HG02973 (cell line): ENCODE data around the gene C1orf210.

ENCODE experiments used
- ATAC-seq: cut with Tn5 transposase; IDR thresholded peaks from one replicate; pipeline ENCODE4 v1.9.1; 2021; ENCODE audit warnings: moderate library complexity; ENCODE audit not compliant: unreplicated experiment

C1orf210 gene

DNA sequence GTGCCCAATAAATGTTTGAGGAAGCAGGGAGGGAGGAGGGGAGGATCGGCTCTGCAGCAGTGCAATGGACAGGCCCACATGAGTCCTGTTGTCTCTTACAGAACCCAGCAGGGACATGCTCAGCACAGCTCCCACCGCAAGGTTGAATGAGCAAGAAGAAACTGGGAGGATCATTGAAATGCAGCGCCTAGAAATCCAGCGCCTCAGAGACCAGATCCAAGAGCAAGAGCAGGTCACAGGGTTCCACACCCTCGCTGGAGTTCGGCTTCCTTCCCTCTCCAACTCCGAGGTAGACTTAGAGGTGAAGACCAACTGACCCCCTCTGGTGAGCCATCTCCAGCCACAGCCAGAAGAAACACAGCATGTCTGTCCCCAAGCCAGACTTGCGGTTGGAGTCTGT, 31.5 kb downstream of the C1orf210 start:
- no peak for ATAC-seq

GRCh38 chr1:43253173-43253572, 32.2 kb downstream of the C1orf210 start:
- no peak for ATAC-seq

DNA sequence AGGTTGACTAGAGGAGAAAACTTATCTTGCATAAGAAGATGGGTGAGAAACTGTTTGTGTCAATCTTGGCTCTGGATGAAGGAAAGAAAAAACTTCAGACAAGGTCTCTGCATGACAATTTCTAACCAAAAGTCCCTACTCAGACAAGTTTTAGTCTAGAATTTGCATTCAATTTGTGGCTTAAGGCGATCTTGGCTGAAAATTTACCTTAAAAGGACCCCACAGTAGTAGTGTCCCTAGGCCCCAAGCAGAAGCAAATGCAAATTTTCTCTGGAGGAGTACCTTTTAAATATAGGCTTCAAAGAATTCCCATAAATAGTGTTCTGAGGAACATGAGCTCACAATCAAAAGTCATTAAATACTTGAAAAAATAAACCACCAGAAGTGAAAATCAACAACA, 33.2 kb downstream of the C1orf210 start:
- no peak for ATAC-seq

- no peak for ATAC-seq
Observed at GRCh38 chr1:43251024-43251423, 34.4 kb downstream of the C1orf210 start.

DNA sequence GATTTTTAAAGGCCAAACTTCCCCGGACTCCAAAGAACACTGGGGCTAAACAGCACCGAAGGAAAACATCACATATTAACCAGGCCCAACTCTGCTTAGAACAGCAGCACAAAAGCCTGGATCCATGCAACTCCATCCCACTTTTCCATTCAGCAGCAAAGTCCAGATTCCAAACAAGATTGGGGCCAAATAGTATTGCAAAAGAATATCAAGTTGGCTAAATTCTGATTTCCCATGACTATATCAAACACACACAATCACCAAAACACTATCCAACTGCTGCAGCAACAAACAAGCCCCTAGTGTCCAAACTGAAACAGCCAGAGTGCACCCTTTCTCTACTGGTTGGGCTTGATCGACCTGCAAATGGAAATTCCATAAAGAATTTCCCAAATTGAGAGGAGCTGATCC, 35.0 kb downstream of the C1orf210 start:
- no peak for ATAC-seq

- ATAC-seq, result no peak
Observed at GRCh38 chr1:43247256-43247921, 38.0 kb downstream of the C1orf210 start.

GRCh38 chr1:43246466-43247213, 38.7 kb downstream of the C1orf210 start:
- no peak for ATAC-seq

DNA sequence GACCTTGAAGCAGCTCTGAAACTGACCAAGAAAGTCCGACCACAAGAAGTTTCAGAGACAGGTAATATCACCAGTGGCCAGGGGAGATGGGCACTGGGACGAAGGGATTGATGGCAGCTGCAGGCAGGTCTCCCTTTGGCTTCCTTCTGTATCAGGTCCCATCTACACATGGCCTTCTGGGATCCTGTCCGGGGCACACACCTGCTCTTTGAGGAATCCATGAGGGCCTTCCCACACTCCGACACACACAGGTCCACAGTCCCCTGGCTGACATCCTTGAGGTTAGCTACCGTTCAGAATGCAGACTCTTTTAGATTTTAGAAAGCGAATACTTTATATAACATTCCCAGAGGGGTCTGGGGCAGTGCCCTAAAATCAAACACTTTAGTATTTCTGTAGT, 42.1 kb downstream of the C1orf210 start:
- ATAC-seq, result no peak

- no peak for ATAC-seq
Observed at GRCh38 chr1:43241413-43241836, 44.0 kb downstream of the C1orf210 start.

GRCh38 chr1:43239484-43239883, 45.9 kb downstream of the C1orf210 start:
- ATAC-seq, result no peak

GRCh38 chr1:43238991-43239469, 46.4 kb downstream of the C1orf210 start:
- no peak for ATAC-seq

- no peak for ATAC-seq
Observed at GRCh38 chr1:43238085-43238484, 47.3 kb downstream of the C1orf210 start.

DNA sequence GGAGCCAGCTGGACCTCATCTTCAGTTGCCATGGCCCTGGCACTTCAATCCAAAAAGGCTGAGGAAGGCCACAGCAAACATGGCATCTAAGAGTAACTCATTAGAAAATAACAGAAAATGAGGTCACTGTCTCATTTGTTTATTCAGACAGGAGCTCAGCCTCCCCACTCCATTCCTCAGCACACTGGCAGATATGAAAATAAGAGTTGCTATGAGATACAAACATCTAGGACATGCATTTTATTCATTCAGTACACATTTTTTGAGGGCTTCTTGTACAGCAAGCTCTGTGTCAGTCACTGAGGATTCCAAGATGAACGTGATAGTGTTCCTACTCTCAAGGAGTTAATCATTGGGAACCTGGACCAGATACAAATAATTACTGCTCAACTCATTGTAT, 48.3 kb downstream of the C1orf210 start:
- ATAC-seq, result no peak

DNA sequence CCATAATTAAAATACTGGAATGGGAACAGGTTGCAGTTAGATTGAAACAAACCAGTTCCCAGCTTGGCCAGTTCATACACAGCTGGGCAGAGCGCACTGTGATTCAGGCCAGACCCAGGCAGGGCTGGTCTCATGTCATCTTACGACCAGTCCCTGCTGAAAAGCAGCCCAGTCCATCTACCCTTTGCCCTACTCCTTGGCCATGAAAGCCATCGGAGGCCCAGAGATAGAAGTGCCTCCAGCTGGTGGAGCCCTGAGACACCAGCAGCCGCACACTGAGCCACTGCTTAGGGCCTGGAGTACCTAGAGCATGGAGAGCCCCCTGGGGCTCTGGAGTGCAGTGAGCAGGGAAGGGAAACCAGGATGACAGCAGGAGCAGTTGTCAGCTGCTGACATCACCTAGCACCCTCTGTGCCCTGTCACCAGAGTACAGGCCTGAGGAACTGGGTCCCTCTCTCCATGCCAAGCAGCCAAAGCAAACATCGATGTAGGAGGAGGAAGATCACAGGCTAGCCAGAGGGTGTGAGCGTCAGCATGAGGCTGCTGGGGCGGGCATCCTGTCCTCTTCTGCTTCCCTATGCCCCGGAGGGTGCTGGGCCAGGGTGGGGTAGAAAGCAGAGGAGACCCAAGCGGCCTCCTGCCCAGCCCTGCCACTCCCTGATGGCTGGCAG, 49.8 kb downstream of the C1orf210 start:
- ATAC-seq, result no peak

DNA sequence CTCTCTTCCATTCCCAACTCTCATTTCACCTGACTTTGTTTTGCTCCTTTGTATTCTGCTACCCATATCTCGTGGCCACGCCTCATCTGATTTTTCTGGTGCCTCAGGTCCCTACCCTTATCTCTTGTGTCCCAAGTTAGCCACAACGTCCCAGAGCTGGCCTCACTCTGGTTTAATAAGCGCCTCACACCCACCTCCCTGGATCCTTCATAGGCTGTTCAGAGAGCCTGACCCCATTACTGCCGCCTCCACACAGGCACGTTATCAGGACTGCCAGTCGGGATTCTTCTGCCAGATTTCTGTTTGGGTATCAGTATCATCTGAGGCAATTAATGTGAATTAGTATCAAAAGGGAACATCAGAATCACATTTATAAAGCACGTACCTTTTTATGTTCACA, 50.3 kb downstream of the C1orf210 start:
- ATAC-seq, result no peak

DNA sequence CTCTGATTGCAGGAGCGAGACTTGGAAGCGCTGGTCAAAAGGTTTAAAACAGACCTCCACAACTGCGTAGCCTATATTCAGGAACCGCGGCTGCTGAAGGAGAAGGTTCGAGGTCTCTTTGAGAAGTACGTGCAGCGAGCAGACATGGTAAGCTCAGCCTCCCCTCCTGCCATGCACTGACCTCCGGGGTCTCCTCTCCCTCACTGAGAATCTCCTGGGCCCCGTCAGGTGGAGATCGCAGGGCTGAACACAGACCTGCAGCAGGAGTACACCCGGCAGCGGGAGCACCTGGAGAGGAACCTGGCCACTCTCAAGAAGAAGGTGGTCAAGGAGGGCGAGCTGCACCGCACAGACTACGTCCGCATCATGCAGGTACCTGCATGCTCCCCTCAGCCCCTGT, 51.1 kb downstream of the C1orf210 start:
- ATAC-seq, result no peak

DNA sequence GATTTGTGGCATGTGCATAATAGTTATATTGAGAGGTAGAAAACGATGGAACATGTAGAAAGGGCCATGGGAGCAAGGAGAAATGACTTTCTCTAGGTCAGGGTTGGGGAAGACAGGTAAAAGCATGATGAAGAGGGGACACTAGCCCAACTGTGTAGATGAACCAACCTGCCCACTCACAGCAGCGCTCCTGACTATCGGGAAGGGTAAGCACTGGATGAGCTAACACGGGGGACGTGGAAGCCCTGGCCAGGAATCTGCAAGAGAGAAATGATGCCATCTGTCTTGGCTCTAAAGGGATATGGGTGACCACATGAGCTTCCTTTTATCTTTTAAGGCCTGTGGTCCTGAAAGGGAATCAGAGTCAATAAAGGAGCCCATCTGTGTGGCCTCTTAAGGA, 51.8 kb downstream of the C1orf210 start:
- ATAC-seq, result no peak

- ATAC-seq, result no peak
Observed at GRCh38 chr1:43232482-43232881, 52.9 kb downstream of the C1orf210 start.

DNA sequence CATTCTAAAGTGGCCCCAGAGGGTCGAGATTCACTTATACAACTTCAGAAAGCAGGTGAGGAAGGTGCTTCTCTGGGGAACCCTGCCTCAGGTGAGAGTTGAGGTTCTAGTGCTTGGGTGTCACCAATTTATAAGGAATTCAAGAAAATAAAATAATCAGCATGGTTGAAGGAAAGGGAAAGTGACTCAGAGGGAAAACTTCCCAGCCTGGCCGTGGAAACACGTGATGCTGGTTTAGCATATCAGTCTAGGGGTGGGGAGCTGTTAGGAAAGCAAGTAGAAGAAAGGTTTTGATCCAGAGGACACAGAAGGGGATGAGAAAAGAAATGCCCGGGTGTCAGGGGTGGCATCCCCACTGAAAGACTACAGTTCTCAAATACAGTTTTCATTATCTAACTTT, 53.3 kb downstream of the C1orf210 start:
- ATAC-seq, result no peak
